GM18519 (cell line): ENCODE results near the gene TRIM17.
A peak's percentile ranks its signal among the peaks of the same experiment; 100 is the strongest.

Source experiments
- ATAC-seq: cut with Tn5 transposase; IDR thresholded peaks from one replicate; pipeline ENCODE4 v1.9.1; 2021; ENCODE audit warnings: mild to moderate bottlenecking, moderate library complexity; ENCODE audit not compliant: unreplicated experiment, low FRiP score

The TRIM17 gene

GRCh38 chr1:228423404-228424053 is 6.9 kb upstream of the TRIM17 start:
- no peak for ATAC-seq

- no peak for ATAC-seq
Measured at GRCh38 chr1:228420968-228421826, 4.5 kb upstream of the TRIM17 start.

DNA sequence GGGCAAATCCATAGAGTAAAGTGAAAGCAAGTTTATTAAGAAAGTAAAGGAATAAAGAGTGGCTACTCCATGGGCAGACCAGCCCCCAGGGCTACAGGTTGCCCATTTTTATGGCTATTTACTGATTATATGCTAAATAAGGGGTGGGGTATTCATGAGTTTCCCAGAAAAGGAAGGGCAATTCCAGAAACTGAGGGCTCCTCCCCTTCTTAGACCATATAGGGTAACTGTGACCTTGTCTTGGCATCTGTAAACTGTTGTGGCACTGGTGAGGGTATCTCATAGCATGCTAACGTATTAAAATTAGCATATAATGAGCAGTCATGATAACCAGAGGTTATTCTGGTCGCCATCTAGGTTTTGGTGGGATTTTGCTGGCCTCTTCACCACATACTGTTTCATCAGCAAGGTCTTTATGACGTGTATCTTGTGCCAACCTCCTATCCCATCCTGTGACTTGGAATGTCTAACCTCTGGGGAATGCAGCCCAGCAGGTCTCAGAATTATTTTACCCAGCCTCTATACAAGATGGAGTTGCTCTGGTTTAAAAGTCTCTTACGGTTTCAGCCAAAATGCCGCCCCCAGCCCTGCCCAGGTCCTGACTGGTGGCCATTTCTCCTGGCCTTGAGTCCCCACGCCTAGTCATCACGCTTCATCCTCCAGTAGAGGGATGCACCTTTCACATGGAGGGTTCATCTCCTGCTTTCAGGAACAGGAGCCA is 982 bp upstream of the TRIM17 start:
- ATAC-seq = no peak

DNA sequence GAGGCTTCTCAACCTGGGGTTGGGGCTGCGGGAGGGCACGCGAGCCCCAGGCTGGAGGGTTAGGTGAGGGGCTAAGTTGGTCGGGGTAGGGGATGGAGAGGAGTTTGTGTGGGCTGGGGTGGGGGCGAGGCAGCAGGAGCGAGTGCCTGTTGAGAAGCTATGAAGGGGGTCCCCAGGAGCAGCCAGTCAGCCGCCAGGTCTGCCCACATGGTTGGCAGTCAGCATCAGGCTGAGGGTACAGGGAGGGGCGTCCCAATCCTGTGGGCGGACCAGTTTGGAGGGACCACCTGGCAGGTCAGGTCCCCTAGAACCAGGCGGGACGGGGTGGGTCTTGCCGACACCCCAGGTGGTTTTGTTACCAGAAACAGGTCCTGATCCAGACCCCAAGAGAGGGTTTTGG is 400 bp upstream of the TRIM17 start:
- ATAC-seq = no peak

DNA sequence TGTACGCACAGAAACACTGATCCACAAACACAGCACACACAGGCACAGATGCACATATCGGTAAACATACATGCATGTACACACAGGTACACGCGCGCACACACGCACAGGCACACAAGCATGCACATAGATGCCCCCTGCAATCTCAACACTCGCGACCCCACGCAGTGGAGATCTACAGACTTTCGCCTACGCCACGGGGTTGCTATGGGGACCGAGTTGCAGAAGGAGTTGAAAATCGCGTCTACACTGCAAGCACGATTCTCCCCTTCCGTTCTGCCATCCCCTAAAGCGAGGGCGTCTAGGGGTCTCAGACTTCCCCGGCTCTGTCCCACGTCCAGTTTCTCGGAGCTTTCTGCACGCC is 826 bp downstream of the TRIM17 start:
- ATAC-seq = no peak

GRCh38 chr1:228415221-228415620 is 1.4 kb downstream of the TRIM17 start:
- no peak for ATAC-seq

GRCh38 chr1:228414511-228415211 is 2.0 kb downstream of the TRIM17 start:
- ATAC-seq = no peak

DNA sequence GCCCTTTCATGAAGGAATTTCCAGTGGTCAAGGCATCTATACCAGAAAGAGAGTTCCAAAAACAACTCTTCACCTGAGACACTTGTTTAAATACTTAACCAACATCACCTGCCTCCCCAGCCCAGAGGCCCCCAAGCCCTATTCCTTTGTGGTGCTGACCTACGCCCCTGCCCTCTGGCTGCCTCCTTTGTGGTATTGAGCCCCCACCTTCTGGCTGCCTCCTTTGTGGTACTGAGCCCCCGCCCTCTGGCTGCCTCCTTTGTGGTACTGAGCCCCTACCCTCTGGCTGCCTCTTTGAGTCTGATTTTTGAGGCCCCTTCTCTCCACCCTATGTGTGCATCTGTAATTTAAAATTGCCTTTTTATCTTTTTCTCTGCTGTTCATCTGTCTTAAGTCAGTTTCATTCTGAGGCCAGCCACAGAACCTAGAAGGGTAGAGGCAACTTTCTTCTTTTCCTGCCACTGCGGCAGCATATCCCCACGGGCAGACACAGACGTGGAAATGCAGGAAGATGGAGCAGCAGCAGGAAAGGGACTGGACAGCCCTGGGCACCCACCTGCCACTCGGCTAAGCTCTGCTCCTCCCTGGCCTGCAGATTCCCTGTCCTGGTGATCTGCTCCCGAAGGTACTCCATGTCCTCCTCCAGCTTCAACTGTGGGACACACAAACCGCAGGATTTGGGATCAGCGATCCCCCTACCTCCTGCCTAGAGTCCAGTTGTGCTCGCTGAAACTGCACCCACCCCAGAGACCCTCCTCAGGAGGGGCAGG is 3.2 kb downstream of the TRIM17 start:
- no peak for ATAC-seq

- no peak for ATAC-seq
Measured at GRCh38 chr1:228411548-228412430, 4.9 kb downstream of the TRIM17 start.

- no peak for ATAC-seq
Measured at GRCh38 chr1:228411121-228411520, 5.5 kb downstream of the TRIM17 start.

- no peak for ATAC-seq
Measured at GRCh38 chr1:228410671-228411070, 6.0 kb downstream of the TRIM17 start.

- ATAC-seq = no peak
Measured at GRCh38 chr1:228410015-228410414, 6.6 kb downstream of the TRIM17 start.

DNA sequence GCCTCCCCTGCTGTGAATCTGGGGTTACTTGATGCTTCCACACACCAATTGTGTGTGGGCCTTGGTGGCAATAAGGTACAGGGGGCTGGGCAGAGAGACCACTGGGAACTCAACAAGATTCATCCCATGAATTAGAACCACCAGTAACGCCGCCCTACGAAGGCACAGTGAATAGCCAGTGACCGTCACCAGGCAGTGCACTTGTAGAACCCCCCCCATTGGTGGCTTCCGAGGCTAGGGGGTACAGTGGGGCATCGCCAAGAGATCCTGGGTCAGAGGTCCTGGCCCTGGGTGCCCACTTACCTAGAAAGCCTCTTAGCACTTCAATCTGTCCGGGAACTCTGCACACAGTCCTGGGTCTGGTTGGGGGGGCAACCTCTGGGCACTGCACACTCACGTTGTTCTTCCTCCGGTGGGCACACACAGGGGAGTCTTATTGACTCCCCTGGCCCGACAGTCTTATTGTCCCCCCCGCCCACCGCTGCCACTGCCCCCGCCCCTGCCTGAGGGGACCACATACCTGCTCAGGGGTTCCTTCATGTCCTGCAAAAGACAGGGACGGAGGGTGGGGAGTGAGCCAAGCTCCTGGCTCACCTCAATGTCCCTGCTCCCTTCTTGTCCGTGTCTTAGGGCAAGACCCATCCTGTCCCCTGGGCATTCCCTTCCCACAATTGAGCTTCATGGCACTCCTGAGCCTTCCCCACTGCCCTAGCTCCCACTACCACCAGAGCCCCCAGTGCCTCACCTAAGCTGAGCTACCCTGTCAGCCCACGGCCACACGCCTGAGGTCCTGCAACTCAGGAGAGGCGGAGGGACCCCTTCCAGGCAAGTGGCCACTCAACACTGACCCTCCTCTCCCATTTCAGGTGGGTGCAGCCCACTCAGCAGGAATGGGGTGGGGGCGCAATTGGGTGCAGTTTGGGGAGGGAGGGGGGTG is 7.5 kb downstream of the TRIM17 start:
- no peak for ATAC-seq

GRCh38 chr1:228408041-228408868 is 8.4 kb downstream of the TRIM17 start:
- no peak for ATAC-seq

GRCh38 chr1:228407106-228408040 is 9.3 kb downstream of the TRIM17 start:
- ATAC-seq = peak; percentile 19

GRCh38 chr1:228405979-228406228 is 10.8 kb downstream of the TRIM17 start:
- ATAC-seq = no peak
